ENCODE data around the gene PAPLN. TPM values are rescaled to one million over a fixed set of nuclear protein-coding genes. Genes with fewer than 3 reads are reported as not detected.

Gene PAPLN
- polyA plus RNA-seq, 1 experiment = 1.0 TPM

GRCh38 chr14:73280903-73281302 lies 43.6 kb downstream of the PAPLN start:
- TF ChIP-seq CTCF (IDR thresholded peaks at IDR 0.05; ENCODE audit: insufficient read depth, low read depth, low read length) = no peak
- Histone ChIP-seq H3K27me3 (ENCODE audit: control insufficient read depth, insufficient read depth, low read length) (no peaks in the 10 kb centered on the region), H3K4me3 (ENCODE audit: low read depth, low read length) (no peak overlapping the region), H3K36me3 (ENCODE audit: control insufficient read depth, insufficient read depth, low read length) (peaks cover 16% of the 10 kb centered on the region)
- ChIA-PET POLR2A (no interaction called here), CTCF (interaction anchor here (1.2 kb wide), 2 partner anchors 14 to 108 kb away, joined by 3 to 4 read pairs; no protein-coding TSS in a partner anchor)
- no peak for DNase-seq (ENCODE audit: low read depth)

- ChIA-PET CTCF (interaction anchor here (0.7 to 1.2 kb wide), 5 partner anchors 11 to 189 kb away, joined by 3 to 5 read pairs (median 4); no protein-coding TSS in a partner anchor), POLR2A (no interaction called here)
- H3K4me3 ChIP-seq (ENCODE audit: low read depth, low read length) = no peak overlapping the region
- DNase-seq (ENCODE audit: low read depth) = no peak
- peaks cover 7% of the 10 kb centered on the region for H3K36me3 ChIP-seq (ENCODE audit: control insufficient read depth, insufficient read depth, low read length)
- 0 out of 2 replicates have a peak, but pooled peaks have one; percentile 27 for TF ChIP-seq CTCF (IDR thresholded peaks at IDR 0.05; ENCODE audit: insufficient read depth, low read depth, low read length)
- H3K27me3 ChIP-seq (ENCODE audit: control insufficient read depth, insufficient read depth, low read length) = no peaks in the 10 kb centered on the region
These were observed 46.5 kb downstream of the PAPLN start for GRCh38 chr14:73283608-73284379.

GRCh38 chr14:73285979-73286378 lies 48.7 kb downstream of the PAPLN start:
- peaks cover 4% of the 10 kb centered on the region for H3K36me3 ChIP-seq (ENCODE audit: control insufficient read depth, insufficient read depth, low read length)
- no peak for TF ChIP-seq CTCF (IDR thresholded peaks at IDR 0.05; ENCODE audit: insufficient read depth, low read depth, low read length)
- ChIA-PET CTCF (interaction anchor here (2.6 kb wide), 1 partner anchor 186 kb away, joined by 15 read pairs; no protein-coding TSS in a partner anchor), POLR2A (no interaction called here)
- DNase-seq (ENCODE audit: low read depth) = no peak
- no peaks in the 10 kb centered on the region for H3K27me3 ChIP-seq (ENCODE audit: control insufficient read depth, insufficient read depth, low read length)
- no peak overlapping the region for H3K4me3 ChIP-seq (ENCODE audit: low read depth, low read length)

- ChIA-PET CTCF (interaction anchor here (2.6 kb wide), 1 partner anchor 186 kb away, joined by 15 read pairs; no protein-coding TSS in a partner anchor), POLR2A (no interaction called here)
- Histone ChIP-seq H3K27me3 (ENCODE audit: control insufficient read depth, insufficient read depth, low read length) (no peaks in the 10 kb centered on the region), H3K36me3 (ENCODE audit: control insufficient read depth, insufficient read depth, low read length) (peaks cover 4% of the 10 kb centered on the region), H3K4me3 (ENCODE audit: low read depth, low read length) (no peak overlapping the region)
- DNase-seq (ENCODE audit: low read depth) = no peak
- no peak for TF ChIP-seq CTCF (IDR thresholded peaks at IDR 0.05; ENCODE audit: insufficient read depth, low read depth, low read length)
These were observed 49.3 kb downstream of the PAPLN start for GRCh38 chr14:73286598-73286997.

GRCh38 chr14:73287071-73287470 lies 49.8 kb downstream of the PAPLN start:
- CTCF ChIA-PET = interaction anchor here (2.6 kb wide), 1 partner anchor 185 kb away, joined by 15 read pairs; no protein-coding TSS in a partner anchor
- POLR2A ChIA-PET = no interaction called here
- TF ChIP-seq CTCF (IDR thresholded peaks at IDR 0.05; ENCODE audit: insufficient read depth, low read depth, low read length) = no peak
- Histone ChIP-seq H3K4me3 (ENCODE audit: low read depth, low read length) (no peak overlapping the region), H3K27me3 (ENCODE audit: control insufficient read depth, insufficient read depth, low read length) (no peaks in the 10 kb centered on the region), H3K36me3 (ENCODE audit: control insufficient read depth, insufficient read depth, low read length) (peaks cover 4% of the 10 kb centered on the region)
- no peak for DNase-seq (ENCODE audit: low read depth)
